Fibroblast of lung (primary cell): Measurements from ENCODE around the gene CYP3A5. TPM values are rescaled to one million over a fixed set of nuclear protein-coding genes. Genes with fewer than 3 reads are reported as not detected.
"Not testable (repeated sequence)": the region's sequence is repeated elsewhere in the genome, so short reads cannot be mapped to it uniquely, and the experiment has no call there.

ENCODE experiments used
- DNase-seq, 2 donors: peaks; one replicate each; pipeline versions ENCODE4 v3.0.0 to v3.0.0-alpha.2; 2010; ENCODE audit warnings: low read depth in 2 of 2
- H2AFZ ChIP-seq: 2 replicates; pipeline ENCODE4 v1.5.1; 2012; ENCODE audit warnings: low read length, control low read depth, inconsistent platforms
- H3K27ac ChIP-seq: 2 replicates; pipeline ENCODE4 v1.5.1; 2011; ENCODE audit warnings: low read length, control low read depth; ENCODE audit not compliant: insufficient read depth
- H3K27me3 ChIP-seq: 2 replicates; pipeline ENCODE4 v1.5.1; 2011; ENCODE audit warnings: mild to moderate bottlenecking, low read length; ENCODE audit not compliant: control insufficient read depth, insufficient read depth
- H3K36me3 ChIP-seq: 2 replicates; pipeline ENCODE4 v1.5.1; 2011; ENCODE audit warnings: low read length; ENCODE audit not compliant: control insufficient read depth, insufficient read depth
- H3K4me1 ChIP-seq: 2 replicates; pipeline ENCODE4 v1.5.1; 2011; ENCODE audit warnings: low read length; ENCODE audit not compliant: control insufficient read depth, insufficient read depth; ENCODE audit errors: extremely low read depth
- H3K4me2 ChIP-seq: 2 replicates; pipeline ENCODE4 v1.5.1; 2011; ENCODE audit warnings: low read length, control low read depth; ENCODE audit not compliant: insufficient read depth; ENCODE audit errors: extremely low read depth
- H3K4me3 ChIP-seq, 4 experiments: fragments of 200-600 bp in 1 of 4; sonication (generic) in 1 of 4; replicated peaks in 1 of 4; 2 replicates each; pipeline ENCODE4 v1.5.1; 2011 to 2016; ENCODE audit warnings: low read length in 4 of 4, low read depth in 3 of 4, mild to moderate bottlenecking in 3 of 4, control low read depth in 2 of 4, inconsistent platforms in 1 of 4, mixed read lengths in 1 of 4; ENCODE audit not compliant: insufficient read depth in 1 of 4; ENCODE audit errors: control extremely low read depth in 1 of 4
- H3K79me2 ChIP-seq: 2 replicates; pipeline ENCODE4 v1.5.1; 2012; ENCODE audit warnings: mild to moderate bottlenecking, low read length, inconsistent platforms; ENCODE audit not compliant: control insufficient read depth, insufficient read depth
- H3K9ac ChIP-seq: 2 replicates; pipeline ENCODE4 v1.5.1; 2011; ENCODE audit warnings: mild to moderate bottlenecking, low read length, control low read depth; ENCODE audit not compliant: insufficient read depth
- H3K9me3 ChIP-seq: 2 replicates; pipeline ENCODE4 v1.5.1; 2012; ENCODE audit warnings: low read depth, low read length; ENCODE audit not compliant: control insufficient read depth, insufficient read depth
- H4K20me1 ChIP-seq: 2 replicates; pipeline ENCODE4 v1.5.1; 2011; ENCODE audit warnings: low read length; ENCODE audit not compliant: control insufficient read depth, insufficient read depth; ENCODE audit errors: extremely low read depth
- EZH2 ChIP-seq: IDR thresholded peaks from 2 replicates; pipeline ENCODE4 v1.5.1; 2012; ENCODE audit warnings: low read length, control low read depth, mild to moderate bottlenecking; ENCODE audit errors: missing control alignments
- polyA minus RNA-seq: library from RNA; depleted of rRNA, polyadenylated mRNA; stranded (reverse); fragments of >200 nt; gene quantifications from 2 replicates; pipeline ENCODE4 v1.2.3, GENCODE V29; 2011; ENCODE audit warnings: low replicate concordance
- polyA plus RNA-seq, 2 donors: library from polyadenylated mRNA; depleted of rRNA in 1 of 2; stranded (reverse) in 1 of 2; unstranded in 1 of 2; fragments of >200 nt; gene quantifications; 2 replicates each; pipeline ENCODE4 v1.2.1, GENCODE V29; 2011 to 2012; ENCODE audit warnings: missing spikeins in 1 of 2
- total RNA-seq: library from RNA; depleted of rRNA; stranded (reverse); fragments of >200 nt; gene quantifications from 2 replicates; pipeline ENCODE4 v1.2.1, GENCODE V29; 2014
- TF ChIP-seq, protein P1 (sequence below), 2 donors: IDR thresholded peaks in 1 of 2; conservative IDR thresholded peaks in 1 of 2; 1 replicate in 1 of 2; 2 replicates in 1 of 2; pipeline ENCODE4 v1.5.1; 2011 to 2012; ENCODE audit warnings: low read length in 2 of 2, control low read depth in 1 of 2, inconsistent platforms in 1 of 2, low read depth in 1 of 2, mild to moderate bottlenecking in 1 of 2

The CYP3A5 gene
- total RNA-seq (8.2 and 12.4 TPM in 2 replicates), polyA plus RNA-seq (0.51 and 1.9 TPM in 2 replicates), polyA minus RNA-seq (not detected in 2 replicates)
- polyA plus RNA-seq (2012): 0.45 and 0.93 TPM in 2 replicates

DNA sequence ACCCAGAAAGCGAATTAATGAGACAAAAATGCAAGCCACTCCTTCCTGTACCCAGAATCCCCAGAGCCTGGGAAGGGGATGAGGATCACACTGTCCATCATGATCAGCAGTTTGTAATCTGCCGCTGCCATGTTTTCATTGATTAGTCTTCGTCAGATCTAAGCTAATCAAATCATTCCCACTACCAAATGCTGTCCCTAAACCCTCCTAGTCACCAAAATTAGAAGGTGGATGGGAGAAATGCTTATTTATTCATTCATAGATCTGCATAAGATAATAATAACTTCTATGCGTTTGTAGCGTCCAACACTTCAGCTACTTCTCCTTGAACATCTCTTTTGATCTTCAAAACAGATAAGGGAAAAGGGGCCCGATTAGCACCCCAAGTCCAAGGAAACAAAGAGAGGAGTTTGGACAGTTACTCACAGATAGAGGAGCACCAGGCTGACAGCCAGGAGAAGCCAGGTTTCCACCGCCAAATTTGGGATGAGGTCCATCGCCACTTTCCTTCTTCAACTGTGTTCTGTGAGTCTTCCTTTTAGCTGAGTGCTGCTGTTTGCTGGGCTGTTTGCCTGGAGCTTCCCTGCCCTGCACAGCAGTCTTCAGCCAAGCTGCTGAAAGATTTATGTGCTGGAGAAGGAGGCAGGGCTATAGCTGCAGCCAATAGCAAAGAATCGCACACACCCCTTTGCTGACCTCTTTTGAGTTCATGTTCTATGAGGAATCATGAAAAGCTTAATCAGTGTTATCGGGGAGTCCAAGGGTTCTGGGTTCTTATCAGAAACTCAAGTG lies at the start of gene CYP3A5:
Gene CYP3A5 (minus strand): TSS at position 597 of the 792 bp plus-strand sequence. CDS start 100 bp downstream, at position 497.
- Histone ChIP-seq H3K4me3 (peak within 1 kb of the TSS in 3 of 4 experiments; percentile 7 to 45 (median 34)), H4K20me1 (no peaks in the 10 kb centered on the region), H3K4me1 (no peaks in the 10 kb centered on the region), H3K79me2 (no peaks in the 10 kb centered on the region), H3K27ac (peak within 1 kb of the TSS; percentile 7), H3K9ac (no peak within 1 kb of the TSS), H3K27me3 (peaks cover 3% of the 10 kb centered on the region), H3K36me3 (no peaks in the 10 kb centered on the region), H3K4me2 (peak within 1 kb of the TSS; percentile 30), H2AFZ (peak within 1 kb of the TSS; percentile 34), H3K9me3 (no peaks in the 10 kb centered on the region)
- TF ChIP-seq, protein P1, sequence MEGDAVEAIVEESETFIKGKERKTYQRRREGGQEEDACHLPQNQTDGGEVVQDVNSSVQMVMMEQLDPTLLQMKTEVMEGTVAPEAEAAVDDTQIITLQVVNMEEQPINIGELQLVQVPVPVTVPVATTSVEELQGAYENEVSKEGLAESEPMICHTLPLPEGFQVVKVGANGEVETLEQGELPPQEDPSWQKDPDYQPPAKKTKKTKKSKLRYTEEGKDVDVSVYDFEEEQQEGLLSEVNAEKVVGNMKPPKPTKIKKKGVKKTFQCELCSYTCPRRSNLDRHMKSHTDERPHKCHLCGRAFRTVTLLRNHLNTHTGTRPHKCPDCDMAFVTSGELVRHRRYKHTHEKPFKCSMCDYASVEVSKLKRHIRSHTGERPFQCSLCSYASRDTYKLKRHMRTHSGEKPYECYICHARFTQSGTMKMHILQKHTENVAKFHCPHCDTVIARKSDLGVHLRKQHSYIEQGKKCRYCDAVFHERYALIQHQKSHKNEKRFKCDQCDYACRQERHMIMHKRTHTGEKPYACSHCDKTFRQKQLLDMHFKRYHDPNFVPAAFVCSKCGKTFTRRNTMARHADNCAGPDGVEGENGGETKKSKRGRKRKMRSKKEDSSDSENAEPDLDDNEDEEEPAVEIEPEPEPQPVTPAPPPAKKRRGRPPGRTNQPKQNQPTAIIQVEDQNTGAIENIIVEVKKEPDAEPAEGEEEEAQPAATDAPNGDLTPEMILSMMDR (conservative IDR thresholded peaks at IDR 0.05 in 1 of 2, IDR thresholded peaks at IDR 0.05 in 1 of 2; ENCODE audit: low read depth in 1 of 2, low read length in 2 of 2): no peak
- no peak for TF ChIP-seq EZH2
- DNase-seq: peak in 1 of 2 donors; percentile 58

DNA sequence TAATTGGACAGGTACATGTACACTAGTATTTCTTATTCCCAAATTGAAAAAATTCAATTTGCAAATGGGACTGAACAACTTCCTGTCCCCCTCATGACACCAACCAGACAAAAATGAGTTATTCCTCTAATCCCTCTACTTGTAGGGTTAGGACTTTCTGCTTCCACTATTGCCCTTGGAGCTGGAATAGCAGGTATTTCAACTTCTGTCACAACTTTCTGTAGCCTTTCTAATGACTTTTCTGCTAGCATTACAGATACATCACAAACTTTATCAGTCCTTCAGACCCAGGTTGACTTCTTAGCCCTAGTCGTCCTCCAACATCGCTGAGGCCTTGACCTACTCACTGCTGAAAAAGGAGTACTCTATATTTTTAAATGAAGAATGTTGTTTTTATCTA lies 48.8 kb upstream of the CYP3A5 start:
- no peak overlapping the region for H2AFZ ChIP-seq
- no peak overlapping the region for H3K27ac ChIP-seq
- no peaks in the 10 kb centered on the region for H3K9me3 ChIP-seq
- H3K9ac ChIP-seq: no peak overlapping the region
- H3K79me2 ChIP-seq: no peaks in the 10 kb centered on the region
- H3K4me3 ChIP-seq: no peak overlapping the region
- DNase-seq: no peak
- TF ChIP-seq, protein P1 (conservative IDR thresholded peaks at IDR 0.05 in 1 of 2, IDR thresholded peaks at IDR 0.05 in 1 of 2; ENCODE audit: low read depth in 1 of 2, low read length in 2 of 2): no peak
- TF ChIP-seq EZH2: no peak
- H3K4me2 ChIP-seq: no peak overlapping the region
- no peaks in the 10 kb centered on the region for H4K20me1 ChIP-seq
- H3K4me1 ChIP-seq: no peaks in the 10 kb centered on the region
- no peaks in the 10 kb centered on the region for H3K36me3 ChIP-seq
- H3K27me3 ChIP-seq: no peaks in the 10 kb centered on the region

DNA sequence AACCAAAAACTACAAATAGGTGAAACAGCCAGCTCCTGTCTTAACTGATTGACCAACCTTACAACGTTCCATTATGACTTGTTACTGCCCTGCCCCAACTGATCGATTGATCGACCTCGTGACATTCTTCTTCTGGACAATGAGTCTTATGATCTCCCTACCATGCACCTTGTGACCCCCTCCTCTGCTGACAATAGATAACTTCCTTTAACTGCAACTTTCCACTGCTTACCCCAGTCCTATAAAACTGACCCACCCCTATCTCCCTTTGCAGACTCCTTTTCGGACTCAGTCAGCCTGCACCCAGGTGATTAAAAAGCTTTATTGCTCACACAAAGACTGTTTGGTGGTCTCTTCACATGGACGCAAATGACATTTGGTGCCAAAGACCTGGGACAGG lies 43.4 kb upstream of the CYP3A5 start:
- not testable (repeated sequence) for H3K27ac ChIP-seq, DNase-seq, H3K4me1 ChIP-seq, H3K79me2 ChIP-seq, H3K9me3 ChIP-seq, H3K36me3 ChIP-seq, H3K4me3 ChIP-seq, H3K4me2 ChIP-seq, H3K27me3 ChIP-seq, H4K20me1 ChIP-seq, H2AFZ ChIP-seq, H3K9ac ChIP-seq
